Lung (tissue), 12 donors: ENCODE data around the gene BCAN. TPM values are rescaled to one million over a fixed set of nuclear protein-coding genes. Genes with fewer than 3 reads are reported as not detected.

Experiments
- ATAC-seq: fragments of 200-7000 bp; cut with Tn5 transposase; one replicate; pipeline ENCODE4 v1.9.1; 2020; ENCODE audit warnings: moderate number of reproducible peaks; ENCODE audit not compliant: insufficient read depth, low FRiP score
- DNase-seq, 3 donors: peaks; one replicate each; pipeline ENCODE4 v3.0.0-alpha.2; 2013 to 2017
- H3K27ac ChIP-seq, 2 donors: one replicate each; pipeline ENCODE4 v1.5.1; 2013; ENCODE audit warnings: mild to moderate bottlenecking in 2 of 2, moderate library complexity in 2 of 2, control low read depth in 1 of 2, inconsistent platforms in 1 of 2, low read depth in 1 of 2, low read length in 1 of 2
- H3K27me3 ChIP-seq, 3 donors: one replicate each; pipeline ENCODE4 v1.5.1; 2013; ENCODE audit warnings: low read length in 2 of 3; ENCODE audit not compliant: control insufficient read depth in 3 of 3, insufficient read depth in 3 of 3
- H3K36me3 ChIP-seq, 4 donors: one replicate each; pipeline ENCODE4 v1.5.1; 2013; ENCODE audit warnings: low read length in 4 of 4, mild to moderate bottlenecking in 1 of 4, moderate library complexity in 1 of 4; ENCODE audit not compliant: control insufficient read depth in 4 of 4, insufficient read depth in 4 of 4
- H3K4me1 ChIP-seq, 5 donors: one replicate each; pipeline ENCODE4 v1.5.1; 2013; ENCODE audit warnings: low read length in 5 of 5, mild to moderate bottlenecking in 2 of 5, moderate library complexity in 1 of 5; ENCODE audit not compliant: control insufficient read depth in 5 of 5, insufficient read depth in 5 of 5
- H3K4me3 ChIP-seq: one replicate; pipeline ENCODE4 v1.5.1; 2013; ENCODE audit warnings: mild to moderate bottlenecking, control low read depth, moderate library complexity
- H3K9ac ChIP-seq, 2 donors: one replicate each; pipeline ENCODE4 v1.5.1; 2013; ENCODE audit warnings: low read length in 2 of 2, control low read depth in 1 of 2; ENCODE audit not compliant: insufficient read depth in 1 of 2
- H3K9me3 ChIP-seq, 4 donors: one replicate each; pipeline ENCODE4 v1.5.1; 2013; ENCODE audit warnings: low read length in 3 of 4, mild to moderate bottlenecking in 1 of 4, moderate library complexity in 1 of 4; ENCODE audit not compliant: control insufficient read depth in 4 of 4, insufficient read depth in 3 of 4
- CTCF ChIP-seq: IDR thresholded peaks from 2 replicates; pipeline ENCODE4 v1.5.1; 2012; ENCODE audit warnings: mild to moderate bottlenecking; ENCODE audit errors: control extremely low read depth, extremely low read depth
- WGBS, 2 donors: extraction: QIAGEN DNeasy Blood & Tissue Kit; methylation state at CpG; one replicate each; pipeline ENCODE4 v1.1.7; 2013; 5-methylcytosine and 5-hydroxymethylcytosine counted together
- polyA plus RNA-seq, 2 donors: library from polyadenylated mRNA; stranded (reverse); fragments of 200-250 nt; gene quantifications; one replicate each; pipeline ENCODE4 v1.2.1, GENCODE V29; 2013
- total RNA-seq, 2 donors: library from RNA; depleted of rRNA in 1 of 2; stranded (reverse); fragments of >200 nt in 1 of 2; gene quantifications; one replicate each; pipeline ENCODE4 v1.2.1, GENCODE V29; 2014 to 2021
- donor health status: control.
- donor health status: control.
- donor health status: Bipolar disorder and iron deficiency.
- donor health status: healthy.
- donor health status: DM: yes; HTN: yes; CAD: no.

The BCAN gene
- total and polyA plus RNA-seq, 4 donors = 0.05 to 1.1 (median 0.12) TPM

- Histone ChIP-seq H3K9me3 (no peaks in the 10 kb centered on the region), H3K27me3 (peaks cover 0 to 8% (median 7%) of the 10 kb centered on the region in 3 donors), H3K9ac (peak overlapping the region in 1 of 2 donors; percentile 70), H3K4me3 (peak overlapping the region; percentile 19), H3K36me3 (peaks cover 0 to 2% (median 0%) of the 10 kb centered on the region in 4 donors), H3K4me1 (peaks cover 6 to 43% (median 8%) of the 10 kb centered on the region in 5 donors), H3K27ac (peak overlapping the region; percentile 42 to 75)
- WGBS, 2 donors = 4 to 6% methylated on average over 22 of the region's 22 CpGs
- TF ChIP-seq CTCF = peak; percentile 77
- DNase-seq (peak; percentile 86 to 90 (median 88)), ATAC-seq (no peak)
These were observed 36.0 kb downstream of the BCAN start for GRCh38 chr1:156677616-156678596.

GRCh38 chr1:156680056-156680455 is 38.1 kb downstream of the BCAN start:
- Histone ChIP-seq H3K36me3 (no peaks in the 10 kb centered on the region), H3K4me1 (peaks cover 0 to 24% (median 4%) of the 10 kb centered on the region in 5 donors), H3K27me3 (peaks cover 0 to 7% (median 6%) of the 10 kb centered on the region in 3 donors), H3K27ac (no peak overlapping the region), H3K4me3 (no peak overlapping the region), H3K9ac (no peak overlapping the region), H3K9me3 (no peaks in the 10 kb centered on the region)
- DNase-seq = no peak
- no peak for ATAC-seq
- no peak for TF ChIP-seq CTCF
- 57 to 59% methylated on average over 2 of the region's 2 CpGs for WGBS, 2 donors

GRCh38 chr1:156681196-156681960 is 39.5 kb downstream of the BCAN start:
- H3K27ac ChIP-seq = no peak overlapping the region
- no peak overlapping the region for H3K9ac ChIP-seq
- H3K9me3 ChIP-seq = no peaks in the 10 kb centered on the region
- no peak for TF ChIP-seq CTCF
- 72 to 87% methylated on average over 8 of the region's 8 CpGs for WGBS, 2 donors
- peaks cover 0 to 7% (median 6%) of the 10 kb centered on the region in 3 donors for H3K27me3 ChIP-seq
- ATAC-seq (no peak), DNase-seq (no peak)
- H3K4me1 ChIP-seq = peaks cover 0 to 11% (median 4%) of the 10 kb centered on the region in 5 donors
- H3K36me3 ChIP-seq = no peaks in the 10 kb centered on the region
- no peak overlapping the region for H3K4me3 ChIP-seq
